Spinal cord (tissue), 10 donors: ENCODE measurements around the gene PAAF1. TPM values are rescaled to one million over a fixed set of nuclear protein-coding genes. Genes with fewer than 3 reads are reported as not detected.

ENCODE experiments used
- DNase-seq, 6 donors: peaks; one replicate each; pipeline versions ENCODE4 v3.0.0 to v3.0.0-alpha.2; 2013 to 2015; ENCODE audit warnings: low spot score in 6 of 6, low read depth in 4 of 6
- H3K27ac ChIP-seq: one replicate; pipeline ENCODE4 v1.5.1; 2013; ENCODE audit warnings: low read depth, low read length, control low read depth
- H3K27me3 ChIP-seq: one replicate; pipeline ENCODE4 v1.6.1; 2013; ENCODE audit warnings: low read length; ENCODE audit not compliant: control insufficient read depth, insufficient read depth
- H3K36me3 ChIP-seq: one replicate; pipeline ENCODE4 v1.6.1; 2013; ENCODE audit warnings: low read length; ENCODE audit not compliant: control insufficient read depth, insufficient read depth
- H3K4me1 ChIP-seq: one replicate; pipeline ENCODE4 v1.6.1; 2013; ENCODE audit warnings: low read length; ENCODE audit not compliant: control insufficient read depth, insufficient read depth
- H3K4me3 ChIP-seq: one replicate; pipeline ENCODE4 v1.5.1; 2013; ENCODE audit warnings: low read depth, low read length, control low read depth
- H3K9me3 ChIP-seq: one replicate; pipeline ENCODE4 v1.6.1; 2013; ENCODE audit warnings: low read length; ENCODE audit not compliant: control insufficient read depth, insufficient read depth
- WGBS: methylation state at CpG from one replicate; pipeline ENCODE4 v1.1.5; 2013; ENCODE audit warnings: missing lambda C conversion rate; ENCODE audit not compliant: insufficient coverage; 5-methylcytosine and 5-hydroxymethylcytosine counted together
- polyA plus RNA-seq, 2 donors: library from polyadenylated mRNA; unstranded; fragments of 120-200 nt; gene quantifications; one replicate each; pipeline ENCODE4 v1.2.1, GENCODE V29; 2013; ENCODE audit not compliant: insufficient read length in 2 of 2
- total RNA-seq, 2 donors: library from RNA; depleted of rRNA in 1 of 2; stranded (reverse); fragments of 120-200 nt in 1 of 2; fragments of >200 nt in 1 of 2; gene quantifications; one replicate each; pipeline versions ENCODE4 v1.2.3 to v1.2.4, GENCODE V29; 2013 to 2014
- donor health status: healthy.

The PAAF1 gene
- total and polyA plus RNA-seq, 4 donors, result 24.2 to 67.7 (median 40.4) TPM

DNA sequence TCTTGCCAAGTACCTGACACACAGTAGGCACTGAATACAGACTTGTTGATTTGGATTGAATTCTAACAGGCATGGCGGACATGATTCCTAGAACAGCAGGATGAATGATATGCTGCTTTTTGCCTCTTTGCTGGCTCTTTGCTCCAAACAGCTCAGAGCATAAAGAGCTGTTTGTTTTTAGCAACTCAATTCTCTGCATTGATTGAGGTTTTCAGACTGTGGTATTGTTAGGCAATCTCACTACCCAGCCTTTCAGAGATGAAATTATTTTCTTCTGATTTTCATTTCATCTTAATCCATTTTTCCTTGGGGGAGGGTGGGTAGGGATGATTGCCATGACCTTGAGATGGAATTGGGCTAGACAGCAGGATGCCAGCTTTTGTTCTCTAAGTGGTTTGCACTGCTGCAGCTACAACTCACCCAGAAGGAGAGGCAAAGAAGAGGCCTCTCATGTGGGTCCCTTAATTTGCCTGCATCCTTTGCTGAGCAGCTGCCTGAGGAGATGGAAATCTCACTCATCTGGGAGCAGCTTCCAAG, 20.7 kb upstream of the PAAF1 start:
- DNase-seq, result peak; percentile 10 to 75 (median 42)
- Histone ChIP-seq H3K4me1 (peaks cover 11% of the 10 kb centered on the region), H3K9me3 (no peaks in the 10 kb centered on the region), H3K27ac (peak overlapping the region; percentile 75), H3K27me3 (no peaks in the 10 kb centered on the region), H3K36me3 (peaks cover under 1% of the 10 kb centered on the region), H3K4me3 (no peak overlapping the region)
- WGBS, result 38% methylated on average over 1 of the region's 1 CpG

DNA sequence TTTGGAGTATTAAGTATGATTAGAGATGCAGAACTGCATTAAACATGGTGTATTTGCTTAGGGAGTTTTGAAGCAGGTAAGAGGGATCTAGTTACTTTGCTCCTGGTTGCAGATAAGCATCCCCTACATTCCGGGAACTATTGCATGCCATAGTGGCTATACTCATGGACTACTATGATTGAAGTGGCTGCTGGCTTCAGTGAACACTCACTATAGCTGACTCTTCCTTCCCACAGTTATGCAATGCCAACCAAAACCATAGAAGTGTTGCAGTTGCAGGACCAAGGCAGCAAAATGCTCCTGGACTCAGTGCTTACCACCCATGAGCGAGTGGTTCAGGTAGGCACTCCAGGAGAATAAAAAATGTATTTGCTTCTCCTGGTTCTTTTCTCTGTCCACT, 17.1 kb upstream of the PAAF1 start:
- Histone ChIP-seq H3K27me3 (no peaks in the 10 kb centered on the region), H3K4me1 (peaks cover 11% of the 10 kb centered on the region), H3K27ac (no peak overlapping the region), H3K4me3 (no peak overlapping the region), H3K36me3 (peaks cover 12% of the 10 kb centered on the region), H3K9me3 (no peaks in the 10 kb centered on the region)
- 93% methylated on average over 2 of the region's 2 CpGs for WGBS
- no peak for DNase-seq

GRCh38 chr11:73860202-73860601, 16.6 kb upstream of the PAAF1 start:
- DNase-seq, result no peak
- Histone ChIP-seq H3K36me3 (peaks cover 15% of the 10 kb centered on the region), H3K4me3 (no peak overlapping the region), H3K27me3 (no peaks in the 10 kb centered on the region), H3K4me1 (peaks cover 11% of the 10 kb centered on the region), H3K9me3 (no peaks in the 10 kb centered on the region), H3K27ac (no peak overlapping the region)
- 80% methylated on average over 2 of the region's 2 CpGs for WGBS

DNA sequence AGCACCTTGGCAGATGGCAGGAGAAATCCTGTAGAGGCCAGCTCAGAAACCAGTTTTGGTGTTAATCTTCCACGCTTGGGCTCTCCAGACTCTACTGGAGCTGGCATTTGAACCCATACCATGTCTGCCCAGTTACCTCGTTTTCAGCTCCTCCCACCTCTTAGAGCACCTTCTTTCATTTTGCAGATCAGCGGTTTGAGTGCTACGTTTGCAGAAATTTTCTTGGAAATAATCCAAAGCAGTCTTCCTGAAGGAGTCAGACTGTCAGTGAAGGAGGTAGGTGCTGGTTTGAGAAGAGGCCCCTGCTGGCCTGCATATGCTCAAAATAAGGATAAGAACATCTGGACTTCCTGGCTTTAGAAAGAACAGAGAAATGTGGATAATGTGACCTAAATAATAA, 13.8 kb upstream of the PAAF1 start:
- Histone ChIP-seq H3K4me3 (no peak overlapping the region), H3K27ac (no peak overlapping the region), H3K36me3 (peaks cover 15% of the 10 kb centered on the region), H3K9me3 (no peaks in the 10 kb centered on the region), H3K4me1 (no peaks in the 10 kb centered on the region), H3K27me3 (no peaks in the 10 kb centered on the region)
- 86% methylated on average over 2 of the region's 4 CpGs for WGBS
- DNase-seq, result no peak

DNA sequence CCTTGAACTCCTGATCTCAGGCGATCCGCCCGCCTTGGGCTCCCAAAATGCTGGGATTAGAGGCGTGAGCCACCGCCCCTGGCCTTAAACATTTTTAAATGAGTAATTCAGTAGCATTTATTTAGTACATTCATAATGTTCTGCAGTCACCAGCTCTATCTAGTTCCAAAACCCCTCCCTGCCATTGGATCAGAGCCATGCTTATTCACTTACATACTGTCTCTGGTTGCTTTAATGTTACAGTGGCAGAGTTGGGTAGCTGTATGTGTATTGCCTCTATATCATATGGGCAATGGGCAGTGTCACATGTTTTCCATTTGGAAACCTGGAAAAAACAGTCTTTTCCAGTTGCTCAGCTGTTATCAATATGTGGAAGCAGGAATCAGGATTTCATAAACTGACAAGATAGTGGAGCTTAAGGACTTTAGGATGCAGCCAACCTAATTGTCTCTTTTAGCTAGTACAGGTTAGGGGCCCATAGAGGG, 10.7 kb upstream of the PAAF1 start:
- Histone ChIP-seq H3K36me3 (peaks cover 17% of the 10 kb centered on the region), H3K9me3 (no peaks in the 10 kb centered on the region), H3K4me1 (no peaks in the 10 kb centered on the region), H3K4me3 (no peak overlapping the region), H3K27me3 (no peaks in the 10 kb centered on the region), H3K27ac (no peak overlapping the region)
- no peak for DNase-seq
- WGBS, result no CpG with 5 or more reads among the region's 5 CpGs

- H3K27ac ChIP-seq, result no peak overlapping the region
- no peak for DNase-seq
- no peaks in the 10 kb centered on the region for H3K9me3 ChIP-seq
- WGBS, result no CpG with 5 or more reads among the region's 2 CpGs
- no peaks in the 10 kb centered on the region for H3K4me1 ChIP-seq
- no peaks in the 10 kb centered on the region for H3K27me3 ChIP-seq
- peaks cover 19% of the 10 kb centered on the region for H3K36me3 ChIP-seq
- no peak overlapping the region for H3K4me3 ChIP-seq
Measured at GRCh38 chr11:73866586-73866996, 10.2 kb upstream of the PAAF1 start.

DNA sequence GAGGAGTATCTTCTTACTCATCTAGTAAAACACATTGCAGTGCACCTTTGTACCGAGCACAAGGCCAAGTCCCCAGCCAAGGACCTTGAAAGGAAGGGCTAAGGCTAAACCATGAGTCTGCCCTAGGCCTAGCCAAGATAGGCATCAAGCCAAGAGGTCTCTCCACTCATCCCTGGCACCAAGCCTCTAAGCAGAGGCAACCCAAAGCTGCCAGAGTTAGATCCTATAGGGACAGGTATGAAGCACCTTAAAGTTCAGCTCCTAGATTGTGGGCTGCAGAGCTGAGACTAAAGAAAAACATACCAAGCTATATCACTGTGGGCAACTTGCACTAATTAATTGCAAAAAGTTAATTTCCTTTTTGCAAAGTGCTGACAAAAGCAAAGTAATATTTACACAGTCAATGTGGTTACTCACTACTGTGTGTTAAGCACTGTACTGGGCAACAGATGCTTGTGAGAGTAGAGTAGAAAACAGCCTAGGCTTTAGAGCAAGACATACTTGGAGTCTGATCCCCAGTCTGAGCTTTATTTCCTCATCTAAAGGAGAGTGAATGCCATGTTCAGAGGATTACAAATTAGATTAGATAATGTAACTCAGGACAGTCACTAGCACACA, 7.4 kb upstream of the PAAF1 start:
- H3K36me3 ChIP-seq, result peaks cover 31% of the 10 kb centered on the region
- H3K9me3 ChIP-seq, result no peaks in the 10 kb centered on the region
- no peak for DNase-seq
- WGBS, result 83% methylated on average over 1 of the region's 1 CpG
- no peak overlapping the region for H3K4me3 ChIP-seq
- H3K27me3 ChIP-seq, result no peaks in the 10 kb centered on the region
- H3K4me1 ChIP-seq, result no peaks in the 10 kb centered on the region
- no peak overlapping the region for H3K27ac ChIP-seq

DNA sequence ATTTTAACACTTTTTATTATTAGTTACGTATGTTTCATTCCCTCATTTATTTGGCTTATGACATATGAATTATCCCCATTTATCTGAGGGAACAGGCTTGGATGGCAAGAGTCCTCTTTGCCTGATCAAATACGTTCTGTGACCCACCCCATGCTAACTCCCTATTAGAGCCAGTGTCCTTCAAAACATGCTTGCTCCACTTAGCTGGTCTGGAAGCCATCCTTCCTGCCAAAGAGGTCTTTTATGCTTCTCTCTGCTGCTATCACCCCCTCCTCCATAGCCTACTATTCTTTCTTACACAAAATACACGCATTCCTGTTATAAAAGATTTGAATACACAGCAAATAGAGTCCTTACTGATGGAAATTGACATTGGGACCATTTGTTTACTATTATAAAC, 6.5 kb upstream of the PAAF1 start:
- no peak overlapping the region for H3K27ac ChIP-seq
- no peak for DNase-seq

DNA sequence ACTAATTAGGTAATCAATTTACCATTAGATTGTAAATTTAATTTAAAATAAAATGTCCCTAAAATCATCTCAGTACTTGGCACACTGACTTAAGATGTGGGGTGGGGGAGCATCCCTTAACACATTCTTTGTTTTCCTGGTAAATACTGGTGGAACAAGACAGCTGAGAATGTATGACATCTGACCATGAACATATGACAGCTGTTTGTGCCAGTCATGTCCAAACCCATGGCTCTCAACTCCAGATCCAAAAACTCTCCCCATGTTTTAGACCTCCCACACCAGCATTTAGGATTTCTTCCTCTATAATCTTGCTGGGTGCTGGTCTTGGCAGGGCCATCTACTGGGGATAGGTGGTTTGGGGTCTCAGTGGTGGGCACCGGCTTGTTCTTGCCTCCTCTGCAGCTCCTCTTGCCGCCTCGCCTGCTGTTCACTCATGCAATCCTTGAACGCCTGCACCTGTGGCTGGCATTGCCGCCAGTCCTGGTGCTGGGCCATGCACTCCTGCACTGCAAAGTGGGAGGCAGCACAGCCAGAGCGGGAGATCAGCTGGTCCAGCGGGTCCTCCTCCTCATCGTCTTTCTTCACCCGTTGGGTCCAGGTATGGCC, 3.9 kb upstream of the PAAF1 start:
- H3K9me3 ChIP-seq, result no peaks in the 10 kb centered on the region
- H3K36me3 ChIP-seq, result peaks cover 30% of the 10 kb centered on the region
- DNase-seq, result no peak
- peaks cover 9% of the 10 kb centered on the region for H3K4me1 ChIP-seq
- H3K27ac ChIP-seq, result no peak overlapping the region
- no peaks in the 10 kb centered on the region for H3K27me3 ChIP-seq
- 100% methylated on average over 5 of the region's 9 CpGs for WGBS
- no peak overlapping the region for H3K4me3 ChIP-seq

More for the DNA sequence above, 6.5 kb upstream of the PAAF1 start:
- Histone ChIP-seq H3K36me3 (peaks cover 30% of the 10 kb centered on the region), H3K27me3 (no peaks in the 10 kb centered on the region), H3K4me1 (no peaks in the 10 kb centered on the region), H3K4me3 (no peak overlapping the region), H3K9me3 (no peaks in the 10 kb centered on the region)
- 83% methylated on average over 1 of the region's 3 CpGs for WGBS

GRCh38 chr11:73875380-73875779, 1.4 kb upstream of the PAAF1 start:
- H3K36me3 ChIP-seq, result peaks cover 30% of the 10 kb centered on the region
- H3K27me3 ChIP-seq, result no peaks in the 10 kb centered on the region
- peaks cover 9% of the 10 kb centered on the region for H3K4me1 ChIP-seq
- H3K9me3 ChIP-seq, result no peaks in the 10 kb centered on the region
- DNase-seq, result no peak
- H3K4me3 ChIP-seq, result no peak overlapping the region
- WGBS, result 100% methylated on average over 1 of the region's 1 CpG
- no peak overlapping the region for H3K27ac ChIP-seq
